ENCODE results near the gene RAD51B. TPM values are rescaled to one million over a fixed set of nuclear protein-coding genes. Genes with fewer than 3 reads are reported as not detected.

Gene RAD51B
- total and polyA plus RNA-seq, 2 of the 13 experiments (the other 11 are each of a cell fraction or from before 2014, with no cell fraction given) = 7.0 to 9.5 TPM

DNA sequence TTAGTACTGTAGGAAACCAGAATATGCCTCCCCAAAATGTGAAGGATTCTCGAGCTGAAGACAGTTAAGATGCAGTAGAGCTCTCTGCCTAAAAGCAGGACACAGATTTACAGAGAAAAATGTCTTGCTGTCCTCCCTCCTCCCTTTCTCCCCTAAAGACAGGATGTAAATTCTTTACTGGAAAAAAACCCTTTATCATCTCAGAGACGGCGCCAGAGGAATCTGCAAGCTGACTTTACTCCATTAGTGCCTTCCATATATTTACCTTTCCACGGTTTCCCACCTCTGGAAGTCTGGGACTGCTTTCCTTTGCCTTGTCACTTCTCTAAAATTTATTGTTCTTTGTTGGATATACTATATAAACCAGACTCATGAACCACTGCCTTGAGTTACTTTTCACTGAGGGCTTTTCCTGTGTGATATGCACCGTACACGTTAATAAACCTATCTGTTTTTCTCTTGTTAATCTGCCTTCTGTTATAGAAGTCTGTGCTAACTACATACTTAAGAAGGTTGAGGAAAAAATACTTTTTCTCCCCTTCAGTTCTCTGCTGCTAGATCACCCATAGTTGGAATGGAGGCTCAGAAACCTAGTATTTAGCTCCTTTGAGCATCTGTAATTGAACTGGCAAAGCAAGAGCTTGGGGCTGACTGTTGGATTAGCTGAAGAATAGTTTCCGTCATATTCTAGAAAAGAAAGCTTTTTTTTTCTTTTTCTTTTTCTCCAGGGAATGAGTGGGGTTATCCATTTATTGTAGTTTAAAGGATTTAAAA lies 99.9 kb downstream of the RAD51B start:
- no peak for TF ChIP-seq ZNF558 (CRISPR knock-in tag; IDR thresholded peaks at IDR 0.05; ENCODE audit: borderline replicate concordance)
- TF ChIP-seq ZNF512 (CRISPR knock-in tag; IDR thresholded peaks at IDR 0.05) = no peak
- TF ChIP-seq AGO2 (optimal IDR thresholded peaks at IDR 0.05; ENCODE audit: low read depth, low read length) = no peak
- TF ChIP-seq HOXA9 (CRISPR knock-in tag; IDR thresholded peaks at IDR 0.05; ENCODE audit: borderline replicate concordance) = no peak
- no peak for TF ChIP-seq ZNF317 (CRISPR knock-in tag; IDR thresholded peaks at IDR 0.05)
- TF ChIP-seq HDAC2 (CRISPR knock-in tag; IDR thresholded peaks at IDR 0.05) = no peak
- TF ChIP-seq IRF2 (CRISPR knock-in tag; IDR thresholded peaks at IDR 0.05) = no peak
- TF ChIP-seq ESRRA (CRISPR knock-in tag; IDR thresholded peaks at IDR 0.05; ENCODE audit: low read depth) = no peak
- no peak for TF ChIP-seq MIER2 (CRISPR knock-in tag; IDR thresholded peaks at IDR 0.05)
- TF ChIP-seq JARID2 (CRISPR knock-in tag; IDR thresholded peaks at IDR 0.05; ENCODE audit: insufficient replicate concordance) = no peak
- TF ChIP-seq SAP130 (CRISPR knock-in tag; IDR thresholded peaks at IDR 0.05; ENCODE audit: low read depth) = no peak
- TF ChIP-seq ZFP41 (CRISPR knock-in tag; IDR thresholded peaks at IDR 0.05; ENCODE audit: borderline replicate concordance) = no peak
- 78% methylated on average over 7 of the region's 7 CpGs for WGBS (ENCODE audit: low lambda C conversion rate)
- ChIA-PET POLR2A (no interaction called here), CTCF (ENCODE audit: low intra/inter-chr PET ratio, low total read pairs) (no interaction called here)
- Histone ChIP-seq H2AFZ (ENCODE audit: low read length) (no peak overlapping the region), H3K4me1 (ENCODE audit: insufficient read depth, low read length) (no peaks in the 10 kb centered on the region), H3K27ac (ENCODE audit: extremely low read length, insufficient read depth, low read length) (no peak overlapping the region), H3K27me3 (ENCODE audit: control insufficient read depth in 1 of 2, insufficient read depth in 2 of 2, low read length in 2 of 2) (no peaks in the 10 kb centered on the region), H4K20me1 (ENCODE audit: insufficient read depth, low read length) (no peaks in the 10 kb centered on the region), H3K79me2 (ENCODE audit: insufficient read depth, low read length) (no peaks in the 10 kb centered on the region), H3K36me3 (replicated peaks in 1 of 2; ENCODE audit: control insufficient read depth in 1 of 2, insufficient read depth in 2 of 2, low read length in 2 of 2) (no peaks in the 10 kb centered on the region), H3K9ac (ENCODE audit: insufficient read depth, low read depth, low read length) (no peak overlapping the region), H3K9me3 (ENCODE audit: low read length) (no peaks in the 10 kb centered on the region), H3K4me2 (ENCODE audit: low read depth, low read length) (no peak overlapping the region), H3K4me3 (replicated peaks in 1 of 3; ENCODE audit: insufficient read depth in 1 of 3, low read depth in 2 of 3, low read length in 3 of 3) (no peak overlapping the region)
- FAIRE-seq (no peak), DNase-seq (ENCODE audit: low spot score) (no peak), ATAC-seq (no peak)
- in situ Hi-C loops (cut with HindIII; ENCODE audit: extremely low pct_ligation_motif_present, low pct_unique_long_range_greater_than_20kb) = no loop called here
- BruUV-seq (replicated peaks) = no TSS peak
- intact Hi-C loops (cut with micrococcal nuclease; ENCODE audit: unreplicated experiment) = no loop called here

Data from HepG2 (cell line).